GM10266 (cell line): ENCODE data around the gene PLRG1.

Source experiments
- DNase-seq: peaks from one replicate; pipeline ENCODE4 v3.0.0; 2012; ENCODE audit errors: extremely low spot score
- TF ChIP-seq, protein P1 (sequence below): IDR thresholded peaks from 2 replicates; pipeline ENCODE4 v1.5.1; 2012; ENCODE audit warnings: mild to moderate bottlenecking, low read depth; ENCODE audit not compliant: control insufficient read depth, insufficient read depth; ENCODE audit errors: missing control alignments

The PLRG1 gene

DNA sequence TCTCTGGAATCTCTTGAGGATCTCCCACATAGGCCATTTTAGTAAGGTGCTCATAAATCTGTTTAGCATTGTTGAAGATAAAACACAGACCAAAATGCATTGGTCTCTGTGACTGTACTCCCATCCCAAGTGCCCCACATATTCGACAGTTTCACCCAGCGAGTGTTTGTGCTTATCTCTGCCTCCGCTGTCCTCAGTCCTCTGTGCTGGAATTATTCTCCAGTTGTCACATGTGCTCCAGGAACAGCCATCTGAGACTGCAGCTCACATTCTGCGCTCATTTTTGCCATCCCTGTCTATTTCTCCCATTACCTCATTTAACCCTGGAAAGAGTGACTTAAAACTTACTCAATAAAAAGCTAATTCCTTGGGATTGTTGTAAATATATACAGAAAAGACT, 31.0 kb downstream of the PLRG1 start:
- DNase-seq: no peak
- TF ChIP-seq, protein P1, sequence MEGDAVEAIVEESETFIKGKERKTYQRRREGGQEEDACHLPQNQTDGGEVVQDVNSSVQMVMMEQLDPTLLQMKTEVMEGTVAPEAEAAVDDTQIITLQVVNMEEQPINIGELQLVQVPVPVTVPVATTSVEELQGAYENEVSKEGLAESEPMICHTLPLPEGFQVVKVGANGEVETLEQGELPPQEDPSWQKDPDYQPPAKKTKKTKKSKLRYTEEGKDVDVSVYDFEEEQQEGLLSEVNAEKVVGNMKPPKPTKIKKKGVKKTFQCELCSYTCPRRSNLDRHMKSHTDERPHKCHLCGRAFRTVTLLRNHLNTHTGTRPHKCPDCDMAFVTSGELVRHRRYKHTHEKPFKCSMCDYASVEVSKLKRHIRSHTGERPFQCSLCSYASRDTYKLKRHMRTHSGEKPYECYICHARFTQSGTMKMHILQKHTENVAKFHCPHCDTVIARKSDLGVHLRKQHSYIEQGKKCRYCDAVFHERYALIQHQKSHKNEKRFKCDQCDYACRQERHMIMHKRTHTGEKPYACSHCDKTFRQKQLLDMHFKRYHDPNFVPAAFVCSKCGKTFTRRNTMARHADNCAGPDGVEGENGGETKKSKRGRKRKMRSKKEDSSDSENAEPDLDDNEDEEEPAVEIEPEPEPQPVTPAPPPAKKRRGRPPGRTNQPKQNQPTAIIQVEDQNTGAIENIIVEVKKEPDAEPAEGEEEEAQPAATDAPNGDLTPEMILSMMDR: no peak

DNA sequence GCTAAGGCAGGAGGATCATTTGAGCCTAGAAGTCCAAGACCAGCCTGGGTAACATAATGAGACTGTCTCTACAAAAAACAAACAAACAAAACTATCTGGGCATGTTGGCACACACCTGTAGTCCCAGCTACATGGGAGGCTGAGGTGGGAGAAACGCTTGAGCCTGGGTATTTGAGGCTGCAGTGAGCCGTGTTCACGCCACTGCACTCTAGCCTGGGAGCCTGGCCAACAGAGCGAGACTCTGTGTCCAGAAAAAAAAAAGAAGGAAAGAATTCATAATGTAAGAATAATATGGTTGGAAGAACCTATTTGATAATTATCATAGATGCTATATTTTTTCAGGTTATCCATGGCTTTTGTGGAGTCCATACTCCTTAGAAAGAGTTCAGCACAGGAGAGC, 32.6 kb downstream of the PLRG1 start:
- no peak for DNase-seq
- TF ChIP-seq, protein P1: no peak

DNA sequence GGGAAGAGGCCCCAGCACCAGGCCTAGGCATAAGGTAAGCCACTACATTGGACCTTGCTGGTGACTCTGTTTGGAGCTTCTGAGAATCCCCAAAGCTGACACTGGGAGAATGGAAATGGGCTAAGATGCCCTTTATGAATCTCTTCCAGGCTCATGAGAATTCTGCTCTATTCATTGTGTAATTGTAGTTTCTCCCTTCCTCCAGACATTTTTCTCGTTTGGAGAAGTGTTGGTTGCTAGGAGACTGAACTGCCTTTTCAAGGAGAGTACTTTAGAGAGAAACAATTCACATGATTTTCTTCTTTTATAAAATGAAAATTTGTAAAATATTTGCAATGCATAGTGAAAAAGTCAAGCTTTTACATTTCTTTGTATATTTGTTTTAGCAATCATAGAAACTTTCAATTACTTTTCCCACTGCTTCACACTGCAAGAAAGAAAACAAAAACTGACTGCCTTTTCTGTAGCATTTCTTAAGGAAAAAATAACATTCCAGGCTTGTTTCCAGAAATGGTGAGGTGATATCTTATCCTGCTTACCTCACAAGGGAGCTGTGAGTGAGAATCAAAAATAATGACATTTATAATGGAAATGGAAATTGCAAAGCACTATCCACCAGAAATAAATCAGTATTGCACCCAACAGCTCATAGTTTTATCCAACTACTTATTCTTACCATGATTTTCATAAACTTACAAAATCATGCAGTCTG, 33.7 kb downstream of the PLRG1 start:
- TF ChIP-seq, protein P1: no peak
- DNase-seq: no peak

DNA sequence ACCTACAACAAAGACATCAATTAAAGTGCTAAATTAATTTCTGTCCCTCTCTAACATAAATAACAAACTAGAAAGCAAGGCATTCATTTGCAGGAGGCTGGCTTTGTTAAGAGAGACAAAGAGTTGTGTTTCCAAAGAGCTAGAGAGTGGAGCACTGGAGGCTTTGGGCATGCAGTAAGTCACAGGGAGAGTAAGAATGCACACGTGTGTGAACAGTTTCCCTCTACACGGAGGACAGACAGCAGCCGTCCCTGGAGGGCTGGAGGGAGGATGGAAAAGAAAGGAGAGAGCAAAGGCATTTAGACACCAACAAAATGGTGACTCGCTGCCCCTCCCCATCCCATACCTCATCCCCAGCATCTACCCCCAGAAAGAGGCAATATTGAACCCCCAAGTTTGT, 38.2 kb downstream of the PLRG1 start:
- TF ChIP-seq, protein P1: no peak
- DNase-seq: no peak

- TF ChIP-seq, protein P1: no peak
- no peak for DNase-seq
These were observed 38.7 kb downstream of the PLRG1 start for GRCh38 chr4:154511548-154511947.

GRCh38 chr4:154507156-154507555, 43.0 kb downstream of the PLRG1 start:
- no peak for DNase-seq
- TF ChIP-seq, protein P1: no peak

GRCh38 chr4:154506253-154506652, 43.9 kb downstream of the PLRG1 start:
- DNase-seq: no peak

More at GRCh38 chr4:154506253-154506652, 43.9 kb downstream of the PLRG1 start:
- TF ChIP-seq, protein P1: peak; percentile 56
